Hematopoietic multipotent progenitor cell treated with erythropoietin and hydrocortisone succinate and interleukin-3 and kit ligand, for 15 days (in vitro differentiated cells): Measurements from ENCODE around the gene NTNG1.
A peak's percentile ranks its signal among the peaks of the same experiment; 100 is the strongest.

ENCODE experiments used
- DNase-seq: peaks from one replicate; pipeline ENCODE4 v3.0.0-alpha.2; 2015; ENCODE audit warnings: low spot score

Gene NTNG1

GRCh38 chr1:107405236-107405635, 264.4 kb downstream of the NTNG1 start:
- no peak for DNase-seq

GRCh38 chr1:107407011-107407410, 266.2 kb downstream of the NTNG1 start:
- no peak for DNase-seq

GRCh38 chr1:107413546-107413945, 272.7 kb downstream of the NTNG1 start:
- no peak for DNase-seq

GRCh38 chr1:107413951-107414350, 273.1 kb downstream of the NTNG1 start:
- DNase-seq: no peak

GRCh38 chr1:107414550-107414949, 273.7 kb downstream of the NTNG1 start:
- no peak for DNase-seq

- DNase-seq: no peak
Observed at GRCh38 chr1:107415241-107415640, 274.4 kb downstream of the NTNG1 start.

- no peak for DNase-seq
Observed at GRCh38 chr1:107419003-107419402, 278.2 kb downstream of the NTNG1 start.

GRCh38 chr1:107422901-107423300, 282.1 kb downstream of the NTNG1 start:
- no peak for DNase-seq

GRCh38 chr1:107430540-107431228, 289.8 kb downstream of the NTNG1 start:
- peak; percentile 14 for DNase-seq

- DNase-seq: no peak
Observed at GRCh38 chr1:107432108-107432507, 291.3 kb downstream of the NTNG1 start.

GRCh38 chr1:107433068-107433467, 292.2 kb downstream of the NTNG1 start:
- no peak for DNase-seq

- DNase-seq: no peak
Observed at GRCh38 chr1:107433635-107434360, 293.0 kb downstream of the NTNG1 start.

GRCh38 chr1:107434361-107434693, 293.5 kb downstream of the NTNG1 start:
- no peak for DNase-seq

GRCh38 chr1:107436552-107437241, 295.9 kb downstream of the NTNG1 start:
- no peak for DNase-seq

- no peak for DNase-seq
Observed at GRCh38 chr1:107439567-107439966, 298.7 kb downstream of the NTNG1 start.

GRCh38 chr1:107442551-107442950, 301.7 kb downstream of the NTNG1 start:
- DNase-seq: no peak

- DNase-seq: no peak
Observed at GRCh38 chr1:107443027-107443426, 302.2 kb downstream of the NTNG1 start.

GRCh38 chr1:107443860-107444259, 303.0 kb downstream of the NTNG1 start:
- DNase-seq: no peak

- DNase-seq: no peak
Observed at GRCh38 chr1:107444302-107444701, 303.5 kb downstream of the NTNG1 start.

GRCh38 chr1:107449326-107449725, 308.5 kb downstream of the NTNG1 start:
- no peak for DNase-seq

- no peak for DNase-seq
Observed at GRCh38 chr1:107450899-107451664, 310.2 kb downstream of the NTNG1 start.

GRCh38 chr1:107451715-107452114, 310.9 kb downstream of the NTNG1 start:
- DNase-seq: no peak
